DOHH2 (cell line): ENCODE data around the gene SGTA.

ENCODE experiments used
- H3F3A ChIP-seq: fragments of 200-600 bp; sonication (generic), shearing (Covaris generic); 2 replicates; pipeline ENCODE4 v1.6.0; 2016; ENCODE audit warnings: antibody characterized with exemption, mild to moderate bottlenecking; ENCODE audit not compliant: control insufficient read depth, insufficient read depth
- H3K27ac ChIP-seq: fragments of 200-600 bp; sonication (generic); 2 replicates; pipeline ENCODE4 v1.5.1; 2014; ENCODE audit warnings: low read depth, mild to moderate bottlenecking, low read length, moderate library complexity
- H3K27me3 ChIP-seq: fragments of 200-600 bp; sonication (generic); 2 replicates; pipeline ENCODE4 v1.6.1; 2014; ENCODE audit warnings: mild to moderate bottlenecking, low read length, mixed read lengths; ENCODE audit not compliant: control insufficient read depth
- H3K36me3 ChIP-seq: fragments of 200-600 bp; sonication (generic); 2 replicates; pipeline ENCODE4 v1.6.1; 2014; ENCODE audit warnings: mild to moderate bottlenecking, low read length, moderate library complexity, mixed read lengths; ENCODE audit not compliant: control insufficient read depth
- H3K4me1 ChIP-seq: fragments of 200-600 bp; sonication (generic); 2 replicates; pipeline ENCODE4 v1.6.1; 2014; ENCODE audit warnings: mild to moderate bottlenecking, low read length, mixed read lengths; ENCODE audit not compliant: control insufficient read depth
- H3K4me2 ChIP-seq: fragments of 200-600 bp; sonication (generic); 2 replicates; pipeline ENCODE4 v1.6.0; 2014; ENCODE audit warnings: mild to moderate bottlenecking, low read length, moderate library complexity
- H3K4me3 ChIP-seq: fragments of 200-600 bp; sonication (generic); 2 replicates; pipeline ENCODE4 v1.5.1; 2014; ENCODE audit warnings: mild to moderate bottlenecking, low read length, mixed read lengths
- H3K79me2 ChIP-seq: fragments of 200-600 bp; sonication (generic); 2 replicates; pipeline ENCODE4 v1.6.1; 2014; ENCODE audit warnings: mild to moderate bottlenecking, low read length, mixed read lengths; ENCODE audit not compliant: control insufficient read depth
- H3K9me2 ChIP-seq: fragments of 200-600 bp; sonication (generic); replicated peaks from 2 replicates; pipeline ENCODE4 v1.6.1; 2014; ENCODE audit warnings: mild to moderate bottlenecking, low read length, mixed read lengths; ENCODE audit not compliant: control insufficient read depth
- H3K9me3 ChIP-seq: fragments of 200-600 bp; sonication (generic); 2 replicates; pipeline ENCODE4 v1.6.1; 2014; ENCODE audit warnings: antibody characterized with exemption, low read length, mixed read lengths; ENCODE audit not compliant: control insufficient read depth, insufficient read depth
- H4K20me1 ChIP-seq: fragments of 200-600 bp; sonication (generic); 2 replicates; pipeline ENCODE4 v1.6.0; 2014; ENCODE audit warnings: low read depth, mild to moderate bottlenecking, antibody characterized with exemption, low read length, moderate library complexity; ENCODE audit not compliant: control insufficient read depth, insufficient read depth
- CTCF ChIP-seq: fragments of 200-600 bp; sonication (generic); IDR thresholded peaks from one replicate; pipeline ENCODE4 v1.5.1; 2014; ENCODE audit warnings: antibody characterized with exemption, mild to moderate bottlenecking, low read depth, low read length; ENCODE audit not compliant: poor library complexity, severe bottlenecking
- EZH2phosphoT487 ChIP-seq: fragments of 200-600 bp; sonication (generic); IDR thresholded peaks from 2 replicates; pipeline ENCODE4 v1.6.1; 2017; ENCODE audit warnings: borderline replicate concordance, mild to moderate bottlenecking, antibody characterized with exemption, low read length, moderate library complexity, mixed read lengths

The SGTA gene

GRCh38 chr19:2815923-2816322, 32.9 kb upstream of the SGTA start:
- TF ChIP-seq CTCF, result no peak
- no peak for TF ChIP-seq EZH2phosphoT487
- Histone ChIP-seq H3K4me3 (no peak overlapping the region), H3K9me3 (no peaks in the 10 kb centered on the region), H3K4me1 (peaks cover 4% of the 10 kb centered on the region; the same call in 1 of the 2 replicates), H3K4me2 (no peak overlapping the region), H4K20me1 (no peaks in the 10 kb centered on the region), H3F3A (no peaks in the 10 kb centered on the region; the same call in 1 of the 2 replicates), H3K79me2 (0 out of 2 replicates have a peak, but pooled peaks cover 4% of the 10 kb centered on the region), H3K27ac (no peak overlapping the region), H3K36me3 (peaks cover 33% of the 10 kb centered on the region), H3K27me3 (no peaks in the 10 kb centered on the region), H3K9me2 (no peaks in the 10 kb centered on the region)

GRCh38 chr19:2815191-2815614, 32.1 kb upstream of the SGTA start:
- 0 out of 2 replicates have a peak, but pooled peaks cover 2% of the 10 kb centered on the region for H3K79me2 ChIP-seq
- TF ChIP-seq CTCF (no peak), EZH2phosphoT487 (no peak)
- no peak overlapping the region for H3K4me2 ChIP-seq
- no peaks in the 10 kb centered on the region; the same call in 1 of the 2 replicates for H3F3A ChIP-seq
- no peak overlapping the region for H3K4me3 ChIP-seq
- no peaks in the 10 kb centered on the region for H3K9me2 ChIP-seq
- H3K4me1 ChIP-seq, result peaks cover 2% of the 10 kb centered on the region; the same call in 1 of the 2 replicates
- H3K27me3 ChIP-seq, result no peaks in the 10 kb centered on the region
- no peaks in the 10 kb centered on the region for H4K20me1 ChIP-seq
- no peak overlapping the region for H3K27ac ChIP-seq
- H3K9me3 ChIP-seq, result no peaks in the 10 kb centered on the region
- H3K36me3 ChIP-seq, result peaks cover 40% of the 10 kb centered on the region

GRCh38 chr19:2814426-2814825, 31.4 kb upstream of the SGTA start:
- Histone ChIP-seq H3K4me2 (no peak overlapping the region), H3K9me2 (no peaks in the 10 kb centered on the region), H3K9me3 (no peaks in the 10 kb centered on the region), H3K4me3 (no peak overlapping the region), H3K79me2 (no peaks in the 10 kb centered on the region), H3K27ac (no peak overlapping the region), H3K36me3 (peaks cover 45% of the 10 kb centered on the region), H3F3A (no peaks in the 10 kb centered on the region; the same call in 1 of the 2 replicates), H4K20me1 (no peaks in the 10 kb centered on the region), H3K27me3 (no peaks in the 10 kb centered on the region), H3K4me1 (no peaks in the 10 kb centered on the region)
- TF ChIP-seq CTCF (no peak), EZH2phosphoT487 (no peak)
